HepG2 (cell line): Measurements from ENCODE around the gene ABCC1. TPM values are rescaled to one million over a fixed set of nuclear protein-coding genes. Genes with fewer than 3 reads are reported as not detected.

Experiments used
- BRD4 ChIP-seq: sonication (generic); formaldehyde crosslinking; IDR thresholded peaks from 2 replicates; pipeline ENCODE4 v1.4.0; 2020; ENCODE audit warnings: missing genetic modification reagents
- CEBPG ChIP-seq: IDR thresholded peaks from 2 replicates; pipeline ENCODE4 v1.6.1; 2016
- CREB3 ChIP-seq: sonication (generic); formaldehyde crosslinking; IDR thresholded peaks from 2 replicates; pipeline ENCODE4 v1.5.0; 2020; ENCODE audit warnings: missing genetic modification reagents
- FLYWCH1 ChIP-seq: sonication (generic); formaldehyde crosslinking; IDR thresholded peaks from 2 replicates; pipeline ENCODE4 v1.8.1; 2023; ENCODE audit warnings: mild to moderate bottlenecking, missing genetic modification reagents
- GATA4 ChIP-seq: sonication (generic); IDR thresholded peaks from 2 replicates; pipeline ENCODE4 v1.6.1; 2016; ENCODE audit warnings: antibody characterized with exemption, low read depth, borderline replicate concordance
- GMEB2 ChIP-seq: IDR thresholded peaks from 2 replicates; pipeline ENCODE4 v1.6.1; 2016; ENCODE audit warnings: missing biosample characterization, missing genetic modification reagents, low read depth
- HMG20B ChIP-seq: conservative IDR thresholded peaks from 2 replicates; pipeline ENCODE4 v1.6.1; 2016; ENCODE audit warnings: missing genetic modification reagents, missing compliant biosample characterization
- HNF1A ChIP-seq, 2 experiments: sonication (generic) in 1 of 2; formaldehyde crosslinking in 1 of 2; IDR thresholded peaks; 2 replicates each; pipeline versions ENCODE4 v1.4.0 to v1.6.1; 2016 to 2020; ENCODE audit warnings: borderline replicate concordance in 1 of 2, low read depth in 1 of 2, mild to moderate bottlenecking in 1 of 2, missing genetic modification reagents in 1 of 2
- KDM1A ChIP-seq: IDR thresholded peaks from 2 replicates; pipeline ENCODE4 v1.6.1; 2016; ENCODE audit warnings: missing compliant biosample characterization
- KDM6A ChIP-seq: IDR thresholded peaks from 2 replicates; pipeline ENCODE4 v1.6.1; 2016; ENCODE audit warnings: low read depth
- MIER2 ChIP-seq: IDR thresholded peaks from 2 replicates; pipeline ENCODE4 v1.6.1; 2016; ENCODE audit warnings: missing biosample characterization, missing genetic modification reagents
- MTF2 ChIP-seq: sonication (generic); formaldehyde crosslinking; IDR thresholded peaks from 2 replicates; pipeline ENCODE4 v1.5.0; 2020; ENCODE audit warnings: missing genetic modification reagents, borderline replicate concordance
- MZF1 ChIP-seq: sonication (generic); formaldehyde crosslinking; IDR thresholded peaks from 2 replicates; pipeline ENCODE4 v1.8.1; 2023; ENCODE audit warnings: mild to moderate bottlenecking, missing genetic modification reagents, borderline replicate concordance
- NR2C2 ChIP-seq: sonication (generic); formaldehyde crosslinking; IDR thresholded peaks from 2 replicates; pipeline ENCODE4 v1.4.0; 2020; ENCODE audit warnings: missing genetic modification reagents, mild to moderate bottlenecking, moderate library complexity, borderline replicate concordance
- TOPORS ChIP-seq: sonication (generic); formaldehyde crosslinking; IDR thresholded peaks from 2 replicates; pipeline ENCODE4 v1.8.0; 2023; ENCODE audit warnings: mild to moderate bottlenecking, missing genetic modification reagents
- ZBTB20 ChIP-seq: sonication (generic); formaldehyde crosslinking; IDR thresholded peaks from 2 replicates; pipeline ENCODE4 v1.8.1; 2023; ENCODE audit warnings: missing genetic modification reagents, low read depth, mild to moderate bottlenecking, borderline replicate concordance
- ZBTB8A ChIP-seq: sonication (generic); formaldehyde crosslinking; IDR thresholded peaks from 2 replicates; pipeline ENCODE4 v1.4.0; 2020; ENCODE audit warnings: mild to moderate bottlenecking, low read depth, missing genetic modification reagents, borderline replicate concordance
- ZFP90 ChIP-seq: sonication (generic); formaldehyde crosslinking; IDR thresholded peaks from 2 replicates; pipeline ENCODE4 v1.8.0; 2022; ENCODE audit warnings: missing genetic modification reagents, mild to moderate bottlenecking, inconsistent platforms, borderline replicate concordance
- ZMAT3 ChIP-seq: sonication (generic); formaldehyde crosslinking; conservative IDR thresholded peaks from 2 replicates; pipeline ENCODE4 v1.7.0; 2021; ENCODE audit warnings: missing genetic modification reagents
- ZNF235 ChIP-seq: sonication (generic); formaldehyde crosslinking; IDR thresholded peaks from 2 replicates; pipeline ENCODE4 v1.8.1; 2023; ENCODE audit warnings: mild to moderate bottlenecking, missing genetic modification reagents, borderline replicate concordance
- ZNF501 ChIP-seq: sonication (generic); formaldehyde crosslinking; IDR thresholded peaks from 2 replicates; pipeline ENCODE4 v1.5.1; 2020; ENCODE audit warnings: mild to moderate bottlenecking, moderate library complexity, missing genetic modification reagents
- ZNF552 ChIP-seq: sonication (generic); formaldehyde crosslinking; IDR thresholded peaks from 2 replicates; pipeline ENCODE4 v1.9.0; 2022; ENCODE audit warnings: missing genetic modification reagents, mild to moderate bottlenecking, borderline replicate concordance
- ZNF75D ChIP-seq: sonication (generic); formaldehyde crosslinking; IDR thresholded peaks from 2 replicates; pipeline ENCODE4 v1.8.1; 2023; ENCODE audit warnings: missing genetic modification reagents, mild to moderate bottlenecking, borderline replicate concordance
- ZNF766 ChIP-seq: sonication (generic); formaldehyde crosslinking; IDR thresholded peaks from 2 replicates; pipeline ENCODE4 v1.5.0; 2020; ENCODE audit warnings: missing genetic modification reagents, borderline replicate concordance
- polyA plus RNA-seq, 8 experiments: library from polyadenylated mRNA; depleted of rRNA in 3 of 8; stranded (reverse) in 7 of 8; unstranded in 1 of 8; fragments of >200 nt; fragmentation: Illumina TruSeq in 4 of 8; extraction: Trizol in 4 of 8; gene quantifications; 2 replicates each; pipeline versions ENCODE4 v1.2.1 to v1.2.3, GENCODE V29; 2011 to 2016; ENCODE audit warnings: low read depth in 4 of 8, missing spikeins in 1 of 8, mixed read lengths in 1 of 8; ENCODE audit not compliant: insufficient read depth in 1 of 8
- total RNA-seq, 5 experiments: library from RNA; depleted of rRNA; stranded (reverse); fragments of >200 nt; fragmentation: Illumina TruSeq; extraction: Trizol; gene quantifications; 2 replicates each; pipeline ENCODE4 v1.2.3, GENCODE V29; 2016; ENCODE audit warnings: low read depth in 1 of 5

ABCC1 gene
- total and polyA plus RNA-seq, 2 of the 13 experiments (the other 11 are each of a cell fraction or from before 2014, with no cell fraction given) = 13.0 to 30.6 TPM

- TF ChIP-seq KDM6A (CRISPR knock-in tag) (no peak), TOPORS (CRISPR knock-in tag) (no peak), ZNF75D (CRISPR knock-in tag) (no peak), NR2C2 (CRISPR knock-in tag) (0 out of 2 replicates have a peak, but pooled peaks have one; percentile 24), KDM1A (0 out of 2 replicates have a peak, but pooled peaks have one; percentile 38), ZMAT3 (CRISPR knock-in tag) (no peak), CEBPG (CRISPR knock-in tag) (no peak), HNF1A (IDR thresholded peaks at IDR 0.05; ENCODE audit: low read depth) (no peak), HNF1A (CRISPR knock-in tag; IDR thresholded peaks at IDR 0.05; ENCODE audit: borderline replicate concordance) (no peak), HMG20B (CRISPR knock-in tag) (0 out of 2 replicates have a peak, but pooled peaks have one; percentile 58), ZNF235 (CRISPR knock-in tag) (no peak), GATA4 (no peak), MIER2 (CRISPR knock-in tag) (peak; percentile 58; the same call in 1 of the 2 replicates), ZNF552 (CRISPR knock-in tag) (no peak), ZBTB8A (CRISPR knock-in tag) (no peak), GMEB2 (CRISPR knock-in tag) (no peak), MTF2 (CRISPR knock-in tag) (no peak), ZNF766 (CRISPR knock-in tag) (no peak), MZF1 (CRISPR knock-in tag) (0 out of 2 replicates have a peak, but pooled peaks have one; percentile 23), ZBTB20 (CRISPR knock-in tag) (no peak), FLYWCH1 (CRISPR knock-in tag) (no peak), ZNF501 (no peak), BRD4 (CRISPR knock-in tag) (no peak), ZFP90 (CRISPR knock-in tag) (no peak), CREB3 (no peak)
These were observed 72.7 kb downstream of the ABCC1 start (continued) for GRCh38 chr16:16021988-16022682.
